Heart left ventricle (tissue), 13 donors: Measurements from ENCODE around the gene GRM5.

Experiments
- POLR2A ChIP-seq, 2 donors: fragments of 450-650 bp; IDR thresholded peaks; one replicate each; pipeline ENCODE4 v1.6.1; 2017; ENCODE audit warnings: antibody characterized with exemption in 2 of 2, mild to moderate bottlenecking in 2 of 2, moderate library complexity in 2 of 2
- TF ChIP-seq, protein P1 (sequence below), 12 donors: fragments of 200-600 bp; sonication (generic) in 4 of 12; IDR thresholded peaks; one replicate each; pipeline versions ENCODE4 v1.5.0 to v1.8.0; 2018 to 2022; ENCODE audit warnings: antibody characterized with exemption in 12 of 12, mild to moderate bottlenecking in 5 of 12
- donor health status: ischemic (EF 13 %, LVEDD 7.1; RV severe dilation, severe dysfunction).
- donor health status: DM: no; HTN: yes; CAD: no.
- donor health status: DM: no; HTN: no; CAD: no.
- donor health status: ischemic (EF 25% LVEDD 6.9; RV normal size, moderate dysfunction).
- donor health status: ischemic (EF 25% LVEDD 5.7; RV mildly dilated, moderate dysfunction).
- donor health status: ischemic (EF 35%, LVEDD 5.7; RV mildly dilated, moderate dysfunction).
- donor health status: nonischemic (EF 11% LVEDD 7.7; RV severe dilation, severe dysfunction).
- donor health status: DM: yes; HTN: yes; CAD: no.
- donor health status: PGD.
- donor health status: ischemic (EF 29% LVEDD 5.4; RV normal size, mild dysfunction).
- donor health status: nonischemic (EF 23%, LVEDD 6.1; RV moderate dilation, normal function).

DNA sequence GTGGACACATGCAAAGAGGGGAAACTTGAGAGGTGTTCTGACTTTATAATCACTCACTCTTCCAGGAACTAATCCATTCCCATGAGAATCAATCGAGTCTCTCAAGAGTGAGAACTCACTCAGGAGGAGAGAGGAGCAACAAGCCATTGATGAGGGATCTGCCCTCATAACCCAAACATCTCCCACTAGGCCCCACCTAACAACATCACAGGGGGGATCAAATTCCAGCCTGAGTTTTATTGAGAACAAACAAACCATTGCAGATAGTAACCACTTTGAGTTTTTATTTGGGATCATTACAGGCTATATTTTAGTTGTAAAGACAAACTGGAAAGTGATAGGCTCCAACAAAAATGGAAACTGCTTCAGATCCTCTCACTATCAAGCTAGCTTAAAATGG, 399.4 kb downstream of the GRM5 start:
- TF ChIP-seq, protein P1, sequence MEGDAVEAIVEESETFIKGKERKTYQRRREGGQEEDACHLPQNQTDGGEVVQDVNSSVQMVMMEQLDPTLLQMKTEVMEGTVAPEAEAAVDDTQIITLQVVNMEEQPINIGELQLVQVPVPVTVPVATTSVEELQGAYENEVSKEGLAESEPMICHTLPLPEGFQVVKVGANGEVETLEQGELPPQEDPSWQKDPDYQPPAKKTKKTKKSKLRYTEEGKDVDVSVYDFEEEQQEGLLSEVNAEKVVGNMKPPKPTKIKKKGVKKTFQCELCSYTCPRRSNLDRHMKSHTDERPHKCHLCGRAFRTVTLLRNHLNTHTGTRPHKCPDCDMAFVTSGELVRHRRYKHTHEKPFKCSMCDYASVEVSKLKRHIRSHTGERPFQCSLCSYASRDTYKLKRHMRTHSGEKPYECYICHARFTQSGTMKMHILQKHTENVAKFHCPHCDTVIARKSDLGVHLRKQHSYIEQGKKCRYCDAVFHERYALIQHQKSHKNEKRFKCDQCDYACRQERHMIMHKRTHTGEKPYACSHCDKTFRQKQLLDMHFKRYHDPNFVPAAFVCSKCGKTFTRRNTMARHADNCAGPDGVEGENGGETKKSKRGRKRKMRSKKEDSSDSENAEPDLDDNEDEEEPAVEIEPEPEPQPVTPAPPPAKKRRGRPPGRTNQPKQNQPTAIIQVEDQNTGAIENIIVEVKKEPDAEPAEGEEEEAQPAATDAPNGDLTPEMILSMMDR (IDR thresholded peaks at IDR 0.05) = no peak
- no peak for TF ChIP-seq POLR2A (IDR thresholded peaks at IDR 0.05)
